ENCODE results near the gene UXS1. TPM values are rescaled to one million over a fixed set of nuclear protein-coding genes. Genes with fewer than 3 reads are reported as not detected.

Gene UXS1
- total RNA-seq, 2 experiments from 2014 or later, result 20.5 to 21.9 TPM

DNA sequence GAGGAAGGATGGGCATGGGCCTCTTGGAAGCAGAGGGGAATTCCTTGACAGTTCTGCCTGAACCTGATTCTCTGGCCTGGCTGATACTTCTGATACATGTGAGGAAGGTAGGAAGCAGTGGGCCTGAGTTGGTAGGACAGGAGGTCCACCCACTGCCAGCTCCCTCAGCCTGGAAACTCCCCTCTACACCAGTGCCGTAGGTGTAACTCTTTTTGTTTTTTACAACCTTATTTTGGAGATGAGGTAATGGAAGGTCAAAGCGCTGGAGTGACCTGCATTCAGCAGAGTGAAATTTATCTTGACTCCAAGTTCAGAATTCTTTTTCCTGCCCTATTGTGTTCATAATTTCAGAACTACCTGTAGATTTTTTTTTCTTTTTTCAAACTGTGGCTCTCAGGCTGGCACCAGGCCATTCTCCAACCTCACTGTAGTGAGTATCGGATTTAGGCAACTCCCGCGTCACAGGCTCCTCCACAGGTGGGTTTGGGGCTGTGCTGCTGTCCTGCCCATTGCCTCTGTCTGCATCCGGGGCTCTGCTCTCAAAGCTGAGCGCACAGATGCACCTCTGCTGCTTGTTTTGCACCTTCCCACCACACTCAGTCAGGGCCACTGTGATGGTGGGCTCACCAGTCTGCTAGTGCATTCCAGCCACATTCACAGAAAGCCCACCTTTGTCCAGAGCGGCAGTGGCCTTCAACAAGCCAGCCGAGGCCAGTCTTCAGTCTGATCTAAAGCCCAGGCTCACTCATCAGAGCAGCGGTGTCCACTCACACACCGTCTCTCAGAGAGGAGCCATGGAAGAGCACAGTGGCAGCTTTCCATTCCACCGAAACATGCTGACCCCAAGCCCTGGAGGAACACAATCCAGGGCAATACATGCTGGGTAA, 87.2 kb downstream of the UXS1 start:
- Histone ChIP-seq H3K4me2 (ENCODE audit: low read length) (no peak overlapping the region), H2AFZ (ENCODE audit: low read length) (no peak overlapping the region), H3K9me2 (ENCODE audit: insufficient read depth, low read length) (no peaks in the 10 kb centered on the region), H3K36me3 (ENCODE audit: insufficient read depth, low read length) (no peaks in the 10 kb centered on the region), H3K4me1 (ENCODE audit: insufficient read depth, low read length, poor library complexity, severe bottlenecking) (no peaks in the 10 kb centered on the region), H3K4me3 (ENCODE audit: low read depth, low read length, poor library complexity, severe bottlenecking) (no peak overlapping the region), H3K27ac (ENCODE audit: low read depth, low read length, poor library complexity, severe bottlenecking) (no peak overlapping the region), H3K9me3 (ENCODE audit: low read length) (no peaks in the 10 kb centered on the region), H3K79me2 (ENCODE audit: insufficient read depth, low read depth, low read length) (no peaks in the 10 kb centered on the region), H4K20me1 (ENCODE audit: insufficient read depth, low read length) (no peaks in the 10 kb centered on the region)
- POLR2A ChIA-PET, result no interaction called here
- intact Hi-C loops (cut with micrococcal nuclease; ENCODE audit: unreplicated experiment), result no loop called here
- CTCF ChIA-PET (ENCODE audit: unreplicated experiment), result no interaction called here
- TF ChIP-seq, protein P1, sequence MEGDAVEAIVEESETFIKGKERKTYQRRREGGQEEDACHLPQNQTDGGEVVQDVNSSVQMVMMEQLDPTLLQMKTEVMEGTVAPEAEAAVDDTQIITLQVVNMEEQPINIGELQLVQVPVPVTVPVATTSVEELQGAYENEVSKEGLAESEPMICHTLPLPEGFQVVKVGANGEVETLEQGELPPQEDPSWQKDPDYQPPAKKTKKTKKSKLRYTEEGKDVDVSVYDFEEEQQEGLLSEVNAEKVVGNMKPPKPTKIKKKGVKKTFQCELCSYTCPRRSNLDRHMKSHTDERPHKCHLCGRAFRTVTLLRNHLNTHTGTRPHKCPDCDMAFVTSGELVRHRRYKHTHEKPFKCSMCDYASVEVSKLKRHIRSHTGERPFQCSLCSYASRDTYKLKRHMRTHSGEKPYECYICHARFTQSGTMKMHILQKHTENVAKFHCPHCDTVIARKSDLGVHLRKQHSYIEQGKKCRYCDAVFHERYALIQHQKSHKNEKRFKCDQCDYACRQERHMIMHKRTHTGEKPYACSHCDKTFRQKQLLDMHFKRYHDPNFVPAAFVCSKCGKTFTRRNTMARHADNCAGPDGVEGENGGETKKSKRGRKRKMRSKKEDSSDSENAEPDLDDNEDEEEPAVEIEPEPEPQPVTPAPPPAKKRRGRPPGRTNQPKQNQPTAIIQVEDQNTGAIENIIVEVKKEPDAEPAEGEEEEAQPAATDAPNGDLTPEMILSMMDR (conservative IDR thresholded peaks at IDR 0.05; ENCODE audit: low read length), result no peak
- TF ChIP-seq EZH2phosphoT487 (IDR thresholded peaks at IDR 0.05; ENCODE audit: borderline replicate concordance, low read depth, low read length), result no peak
- DNase-seq (ENCODE audit: low spot score), result no peak
- no TSS peak for BruUV-seq (replicated peaks)

DNA sequence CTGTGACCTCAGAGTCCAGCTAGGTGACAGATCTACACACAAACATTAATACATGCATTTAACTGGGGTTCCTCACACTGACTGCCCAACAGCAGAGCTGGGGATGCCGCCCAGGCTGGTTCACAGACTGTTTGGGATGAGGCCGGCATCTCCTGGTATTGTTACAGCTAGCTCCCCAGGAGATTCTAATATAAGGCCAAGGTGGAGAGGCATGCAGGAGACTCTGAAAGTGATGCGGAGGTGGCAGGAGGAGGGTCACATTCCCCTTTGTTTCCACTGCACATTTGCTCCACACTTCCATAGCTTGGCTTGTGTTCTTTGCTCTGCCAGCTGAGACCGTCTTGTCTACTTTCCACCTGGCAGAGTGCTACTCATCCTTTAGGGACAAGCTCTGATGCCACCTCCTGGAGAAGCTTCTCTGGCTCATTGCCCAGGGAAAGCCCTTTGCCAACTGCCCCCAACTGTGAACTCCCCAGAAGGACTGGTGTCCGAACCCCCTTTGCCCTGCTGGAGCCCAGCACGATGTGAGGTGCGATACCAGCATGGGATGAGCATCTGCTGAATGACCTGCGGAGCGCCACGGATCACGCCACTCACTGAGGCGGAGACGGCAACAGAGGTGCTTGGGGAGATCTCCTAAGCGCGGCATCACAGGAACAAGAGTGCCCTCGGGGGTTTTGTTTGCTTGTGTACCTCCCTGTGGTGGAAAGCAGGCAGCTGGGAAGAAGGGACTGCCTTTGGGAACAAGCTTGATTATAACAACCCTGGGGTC, 88.8 kb downstream of the UXS1 start:
- H3K4me1 ChIP-seq (ENCODE audit: insufficient read depth, low read length, poor library complexity, severe bottlenecking), result no peaks in the 10 kb centered on the region

More for the DNA sequence above, 88.8 kb downstream of the UXS1 start:
- H3K9me3 ChIP-seq (ENCODE audit: low read length), result no peaks in the 10 kb centered on the region
- H3K4me3 ChIP-seq (ENCODE audit: low read depth, low read length, poor library complexity, severe bottlenecking), result no peak overlapping the region
- no peak for DNase-seq (ENCODE audit: low spot score)
- H3K36me3 ChIP-seq (ENCODE audit: insufficient read depth, low read length), result no peaks in the 10 kb centered on the region
- TF ChIP-seq, protein P1 (conservative IDR thresholded peaks at IDR 0.05; ENCODE audit: low read length), result no peak
- TF ChIP-seq EZH2phosphoT487 (IDR thresholded peaks at IDR 0.05; ENCODE audit: borderline replicate concordance, low read depth, low read length), result no peak
- ChIA-PET CTCF (ENCODE audit: unreplicated experiment) (no interaction called here), POLR2A (no interaction called here)
- intact Hi-C loops (cut with micrococcal nuclease; ENCODE audit: unreplicated experiment), result loop anchor here (2.0 kb wide), 1 partner anchor 437 kb away; no protein-coding TSS in a partner anchor
- H3K9me2 ChIP-seq (ENCODE audit: insufficient read depth, low read length), result no peaks in the 10 kb centered on the region
- H2AFZ ChIP-seq (ENCODE audit: low read length), result no peak overlapping the region
- no peaks in the 10 kb centered on the region for H3K79me2 ChIP-seq (ENCODE audit: insufficient read depth, low read depth, low read length)
- no peak overlapping the region for H3K4me2 ChIP-seq (ENCODE audit: low read length)
- no peaks in the 10 kb centered on the region for H4K20me1 ChIP-seq (ENCODE audit: insufficient read depth, low read length)
- BruUV-seq (replicated peaks), result no TSS peak
- no peak overlapping the region for H3K27ac ChIP-seq (ENCODE audit: low read depth, low read length, poor library complexity, severe bottlenecking)
